K562 (cell line): ENCODE results near the gene HOGA1. TPM values are rescaled to one million over a fixed set of nuclear protein-coding genes. Genes with fewer than 3 reads are reported as not detected.

ENCODE experiments used
- DPF2 ChIP-seq: fragments of 450-650 bp; IDR thresholded peaks from 2 replicates; pipeline ENCODE4 v1.6.1; 2016
- ETV5 ChIP-seq: sonication (generic); formaldehyde crosslinking; IDR thresholded peaks from 2 replicates; pipeline ENCODE4 v1.4.0; 2020; ENCODE audit warnings: low read depth, mild to moderate bottlenecking, missing genetic modification reagents
- MEF2A ChIP-seq: IDR thresholded peaks from 2 replicates; pipeline ENCODE4 v1.6.1; 2011; ENCODE audit warnings: low read depth, mild to moderate bottlenecking, low read length, moderate library complexity; ENCODE audit not compliant: control insufficient read depth
- PHB ChIP-seq: fragments of 250-450 bp; sonication (Bioruptor Pico); IDR thresholded peaks from 2 replicates; pipeline ENCODE4 v1.5.0; 2021
- RAD51 ChIP-seq: fragments of 450-650 bp; IDR thresholded peaks from 2 replicates; pipeline ENCODE4 v1.7.1; 2016; ENCODE audit warnings: low read depth, mild to moderate bottlenecking, borderline replicate concordance
- SMAD3 ChIP-seq: fragments of 450-650 bp; formaldehyde crosslinking; conservative IDR thresholded peaks from 2 replicates; pipeline ENCODE4 v1.4.0; 2020; ENCODE audit warnings: mild to moderate bottlenecking
- TCF7L2 ChIP-seq: fragments of 150-350 bp; IDR thresholded peaks from 2 replicates; pipeline ENCODE4 v1.6.1; 2016; ENCODE audit warnings: low read depth, mild to moderate bottlenecking, low read length, moderate library complexity
- ZNF232 ChIP-seq: sonication (generic); formaldehyde crosslinking; IDR thresholded peaks from 2 replicates; pipeline ENCODE4 v1.8.0; 2022; ENCODE audit warnings: mild to moderate bottlenecking, missing genetic modification reagents
- ZNF263 ChIP-seq: sonication (generic); formaldehyde crosslinking; IDR thresholded peaks from 2 replicates; pipeline ENCODE4 v1.8.0; 2022; ENCODE audit warnings: mild to moderate bottlenecking, missing genetic modification reagents, borderline replicate concordance
- polyA plus RNA-seq, 8 experiments: library from polyadenylated mRNA; depleted of rRNA in 4 of 8; stranded (reverse) in 5 of 8; unstranded in 3 of 8; fragments of >200 nt; fragmentation: Nextera tagmentation in 2 of 8; fragmentation: Illumina TruSeq in 1 of 8; extraction: Ambion mirVana in 2 of 8; extraction: Trizol in 1 of 8; gene quantifications; 2 replicates each; pipeline versions ENCODE4 v1.2.1 to v1.2.3, GENCODE V29; 2011 to 2014; ENCODE audit warnings: inconsistent platforms in 1 of 8, missing spikeins in 1 of 8
- total RNA-seq, 7 experiments: library from RNA; depleted of rRNA in 6 of 7; stranded (reverse); fragments of >200 nt in 6 of 7; fragmentation: Illumina TruSeq in 2 of 7; extraction: Trizol in 2 of 7; gene quantifications; 2 replicates each; pipeline versions ENCODE4 v1.2.1 to v1.2.3, GENCODE V29; 2011 to 2021; ENCODE audit warnings: low replicate concordance in 1 of 7
- TF ChIP-seq, protein P1 (sequence below): fragments of 250-450 bp; sonication (Bioruptor Pico); IDR thresholded peaks from 2 replicates; pipeline ENCODE4 v1.4.0; 2020; ENCODE audit warnings: mild to moderate bottlenecking, moderate library complexity
- TF ChIP-seq, protein P2 (sequence below), 2 experiments: fragments of 450-650 bp; IDR thresholded peaks; 2 replicates each; pipeline ENCODE4 v1.6.1; 2016

Gene HOGA1
- total and polyA plus RNA-seq, 9 of the 15 experiments (the other 6 are each of a cell fraction or from before 2014, with no cell fraction given) = not detected

DNA sequence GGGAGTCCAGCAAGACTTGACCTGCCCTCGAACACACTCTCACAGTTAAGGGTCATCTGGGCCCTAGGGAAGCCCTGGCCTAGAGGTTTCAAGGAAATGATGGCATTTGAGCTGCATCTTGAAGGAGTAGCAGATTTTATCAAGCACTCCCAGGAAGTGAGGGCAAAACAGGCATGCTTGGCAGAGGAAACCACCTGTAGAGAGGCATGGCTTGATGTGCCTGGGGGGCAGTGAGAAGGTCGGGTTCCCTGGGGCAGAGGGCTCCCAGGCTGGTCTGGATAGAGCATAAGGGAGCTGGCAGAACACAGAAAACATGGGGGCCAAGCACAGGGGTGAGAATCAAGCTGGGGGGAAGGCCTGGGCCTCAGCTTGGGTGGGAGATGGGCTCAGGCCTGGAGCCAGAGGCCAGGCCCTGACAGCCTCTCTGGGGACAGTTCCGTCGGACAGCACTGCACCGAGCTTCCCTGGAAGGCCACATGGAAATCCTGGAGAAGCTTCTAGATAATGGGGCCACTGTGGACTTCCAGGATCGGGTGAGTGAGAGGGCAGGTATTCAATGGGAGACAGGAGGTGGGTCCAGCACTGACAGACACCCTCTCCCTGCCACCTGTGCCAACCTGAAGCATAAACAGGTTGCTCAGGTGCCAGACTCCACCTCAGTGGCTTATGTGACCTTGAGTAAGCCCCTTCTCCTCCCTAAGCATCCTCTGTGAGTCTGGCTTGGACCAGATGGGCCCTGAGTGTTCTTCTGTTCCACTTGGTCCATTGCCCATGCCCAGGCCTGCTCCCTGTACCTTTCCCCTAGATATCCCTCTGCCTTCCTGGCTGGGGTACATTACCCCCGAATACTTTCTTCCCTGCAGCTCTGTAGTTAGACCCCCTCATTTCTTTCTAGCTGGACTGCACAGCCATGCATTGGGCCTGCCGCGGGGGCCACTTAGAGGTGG, 3.5 kb upstream of the HOGA1 start (continued):
- TF ChIP-seq, protein P1, sequence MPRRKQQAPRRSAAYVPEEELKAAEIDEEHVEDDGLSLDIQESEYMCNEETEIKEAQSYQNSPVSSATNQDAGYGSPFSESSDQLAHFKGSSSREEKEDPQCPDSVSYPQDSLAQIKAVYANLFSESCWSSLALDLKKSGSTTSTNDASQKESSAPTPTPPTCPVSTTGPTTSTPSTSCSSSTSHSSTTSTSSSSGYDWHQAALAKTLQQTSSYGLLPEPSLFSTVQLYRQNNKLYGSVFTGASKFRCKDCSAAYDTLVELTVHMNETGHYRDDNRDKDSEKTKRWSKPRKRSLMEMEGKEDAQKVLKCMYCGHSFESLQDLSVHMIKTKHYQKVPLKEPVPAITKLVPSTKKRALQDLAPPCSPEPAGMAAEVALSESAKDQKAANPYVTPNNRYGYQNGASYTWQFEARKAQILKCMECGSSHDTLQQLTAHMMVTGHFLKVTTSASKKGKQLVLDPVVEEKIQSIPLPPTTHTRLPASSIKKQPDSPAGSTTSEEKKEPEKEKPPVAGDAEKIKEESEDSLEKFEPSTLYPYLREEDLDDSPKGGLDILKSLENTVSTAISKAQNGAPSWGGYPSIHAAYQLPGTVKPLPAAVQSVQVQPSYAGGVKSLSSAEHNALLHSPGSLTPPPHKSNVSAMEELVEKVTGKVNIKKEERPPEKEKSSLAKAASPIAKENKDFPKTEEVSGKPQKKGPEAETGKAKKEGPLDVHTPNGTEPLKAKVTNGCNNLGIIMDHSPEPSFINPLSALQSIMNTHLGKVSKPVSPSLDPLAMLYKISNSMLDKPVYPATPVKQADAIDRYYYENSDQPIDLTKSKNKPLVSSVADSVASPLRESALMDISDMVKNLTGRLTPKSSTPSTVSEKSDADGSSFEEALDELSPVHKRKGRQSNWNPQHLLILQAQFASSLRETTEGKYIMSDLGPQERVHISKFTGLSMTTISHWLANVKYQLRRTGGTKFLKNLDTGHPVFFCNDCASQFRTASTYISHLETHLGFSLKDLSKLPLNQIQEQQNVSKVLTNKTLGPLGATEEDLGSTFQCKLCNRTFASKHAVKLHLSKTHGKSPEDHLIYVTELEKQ (CRISPR knock-in tag) = no peak
- TF ChIP-seq MEF2A (no peak), RAD51 (no peak), DPF2 (no peak), SMAD3 (CRISPR knock-in tag) (no peak), PHB (no peak), ETV5 (CRISPR knock-in tag) (no peak), TCF7L2 (no peak), ZNF263 (no peak), ZNF232 (CRISPR knock-in tag) (no peak)
- TF ChIP-seq, protein P2, sequence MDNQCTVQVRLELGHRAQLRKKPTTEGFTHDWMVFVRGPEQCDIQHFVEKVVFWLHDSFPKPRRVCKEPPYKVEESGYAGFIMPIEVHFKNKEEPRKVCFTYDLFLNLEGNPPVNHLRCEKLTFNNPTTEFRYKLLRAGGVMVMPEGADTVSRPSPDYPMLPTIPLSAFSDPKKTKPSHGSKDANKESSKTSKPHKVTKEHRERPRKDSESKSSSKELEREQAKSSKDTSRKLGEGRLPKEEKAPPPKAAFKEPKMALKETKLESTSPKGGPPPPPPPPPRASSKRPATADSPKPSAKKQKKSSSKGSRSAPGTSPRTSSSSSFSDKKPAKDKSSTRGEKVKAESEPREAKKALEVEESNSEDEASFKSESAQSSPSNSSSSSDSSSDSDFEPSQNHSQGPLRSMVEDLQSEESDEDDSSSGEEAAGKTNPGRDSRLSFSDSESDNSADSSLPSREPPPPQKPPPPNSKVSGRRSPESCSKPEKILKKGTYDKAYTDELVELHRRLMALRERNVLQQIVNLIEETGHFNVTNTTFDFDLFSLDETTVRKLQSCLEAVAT (IDR thresholded peaks at IDR 0.05) = no peak
